Uterus (tissue), 4 donors: Measurements from ENCODE around the gene GHR. TPM values are rescaled to one million over a fixed set of nuclear protein-coding genes. Genes with fewer than 3 reads are reported as not detected.

ENCODE experiments used
- DNase-seq, 2 donors: peaks; one replicate each; pipeline ENCODE4 v3.0.0-alpha.2; 2019 to 2020
- H3K27ac ChIP-seq, 2 donors: fragments of 200-600 bp; sonication (generic); 1 replicate in 1 of 2; 2 replicates in 1 of 2; pipeline ENCODE4 v1.5.1; 2016 to 2018
- H3K27me3 ChIP-seq, 2 donors: fragments of 200-600 bp; sonication (generic); one replicate each; pipeline ENCODE4 v1.5.1; 2018 to 2019; ENCODE audit warnings: control low read depth in 1 of 2
- H3K36me3 ChIP-seq, 2 donors: fragments of 200-600 bp; sonication (generic); one replicate each; pipeline ENCODE4 v1.5.1; 2019; ENCODE audit warnings: control low read depth in 1 of 2
- H3K4me1 ChIP-seq, 2 donors: fragments of 200-600 bp; sonication (generic); one replicate each; pipeline ENCODE4 v1.5.1; 2018 to 2019; ENCODE audit warnings: control low read depth in 1 of 2
- H3K4me3 ChIP-seq, 2 donors: fragments of 200-600 bp; sonication (generic); 1 replicate in 1 of 2; 2 replicates in 1 of 2; pipeline ENCODE4 v1.5.1; 2018 to 2019; ENCODE audit warnings: mild to moderate bottlenecking in 1 of 2
- H3K9me3 ChIP-seq, 2 donors: fragments of 200-600 bp; sonication (generic); one replicate each; pipeline ENCODE4 v1.5.1; 2019; ENCODE audit warnings: control low read depth in 1 of 2
- CTCF ChIP-seq, 4 experiments: fragments of 200-600 bp in 2 of 4; fragments of 450-650 bp in 2 of 4; sonication (generic) in 2 of 4; IDR thresholded peaks; one replicate each; pipeline ENCODE4 v1.5.1; 2016 to 2019; ENCODE audit warnings: antibody characterized with exemption in 4 of 4, mild to moderate bottlenecking in 2 of 4, moderate library complexity in 1 of 4
- POLR2A ChIP-seq, 2 donors: fragments of 450-650 bp; IDR thresholded peaks; one replicate each; pipeline ENCODE4 v1.6.1; 2016; ENCODE audit warnings: antibody characterized with exemption in 2 of 2, mild to moderate bottlenecking in 1 of 2, moderate library complexity in 1 of 2
- intact Hi-C: fragments of 100-400 bp; cut with DNase I; formaldehyde crosslinking; loops from one replicate; pipeline ENCODE4 v1.15.1; 2023; ENCODE audit warnings: low total_unique reads
- total RNA-seq, 4 donors: library from RNA; depleted of rRNA in 3 of 4; stranded (reverse); fragments of >200 nt in 3 of 4; gene quantifications; one replicate each; pipeline versions ENCODE4 v1.1.0 to v1.2.4, GENCODE V29; 2014 to 2023
- donor health status: DM: yes; HTN: yes; CAD: no.

Gene GHR
- total RNA-seq, 4 donors from 2014 or later: 1.8 to 19.7 (median 5.6) TPM

- intact Hi-C loops: no loop called here
- no peak overlapping the region for H3K4me3 ChIP-seq
- no peaks in the 10 kb centered on the region for H3K36me3 ChIP-seq
- no peaks in the 10 kb centered on the region for H3K27me3 ChIP-seq
- no peak for TF ChIP-seq CTCF (IDR thresholded peaks at IDR 0.05)
- no peak for TF ChIP-seq POLR2A (IDR thresholded peaks at IDR 0.05)
- no peaks in the 10 kb centered on the region for H3K4me1 ChIP-seq
- no peak overlapping the region for H3K27ac ChIP-seq
- H3K9me3 ChIP-seq: no peaks in the 10 kb centered on the region
- DNase-seq: no peak
Measured at GRCh38 chr5:42642006-42642405, 218.8 kb downstream of the GHR start.

- H3K36me3 ChIP-seq: no peaks in the 10 kb centered on the region
- H3K27me3 ChIP-seq: no peaks in the 10 kb centered on the region
- intact Hi-C loops: no loop called here
Measured at GRCh38 chr5:42643360-42643759, 220.1 kb downstream of the GHR start.

GRCh38 chr5:42645138-42645537 is 221.9 kb downstream of the GHR start:
- DNase-seq: no peak
- no peaks in the 10 kb centered on the region for H3K4me1 ChIP-seq
- H3K27ac ChIP-seq: no peak overlapping the region
- H3K4me3 ChIP-seq: no peak overlapping the region
- intact Hi-C loops: no loop called here
- H3K27me3 ChIP-seq: no peaks in the 10 kb centered on the region
- H3K36me3 ChIP-seq: no peaks in the 10 kb centered on the region
- no peak for TF ChIP-seq CTCF (IDR thresholded peaks at IDR 0.05)
- no peak for TF ChIP-seq POLR2A (IDR thresholded peaks at IDR 0.05)
- no peaks in the 10 kb centered on the region for H3K9me3 ChIP-seq

More at GRCh38 chr5:42643360-42643759, 220.1 kb downstream of the GHR start:
- H3K27ac ChIP-seq: no peak overlapping the region
- H3K4me1 ChIP-seq: no peaks in the 10 kb centered on the region
- no peak for DNase-seq
- no peaks in the 10 kb centered on the region for H3K9me3 ChIP-seq
- H3K4me3 ChIP-seq: no peak overlapping the region
- TF ChIP-seq POLR2A (IDR thresholded peaks at IDR 0.05) (no peak), CTCF (IDR thresholded peaks at IDR 0.05) (no peak)

- no peak overlapping the region for H3K4me3 ChIP-seq
- H3K27me3 ChIP-seq: no peaks in the 10 kb centered on the region
- H3K4me1 ChIP-seq: no peaks in the 10 kb centered on the region
- H3K27ac ChIP-seq: no peak overlapping the region
- intact Hi-C loops: no loop called here
- H3K36me3 ChIP-seq: no peaks in the 10 kb centered on the region
- DNase-seq: no peak
- TF ChIP-seq CTCF (IDR thresholded peaks at IDR 0.05) (no peak), POLR2A (IDR thresholded peaks at IDR 0.05) (no peak)
- no peaks in the 10 kb centered on the region for H3K9me3 ChIP-seq
Measured at GRCh38 chr5:42648036-42648435, 224.8 kb downstream of the GHR start.

- TF ChIP-seq POLR2A (IDR thresholded peaks at IDR 0.05) (no peak), CTCF (IDR thresholded peaks at IDR 0.05) (no peak)
- H3K4me1 ChIP-seq: no peaks in the 10 kb centered on the region
- H3K27ac ChIP-seq: no peak overlapping the region
- no peaks in the 10 kb centered on the region for H3K36me3 ChIP-seq
- no peaks in the 10 kb centered on the region for H3K27me3 ChIP-seq
- H3K9me3 ChIP-seq: no peaks in the 10 kb centered on the region
- intact Hi-C loops: no loop called here
- H3K4me3 ChIP-seq: no peak overlapping the region
- DNase-seq: no peak
Measured at GRCh38 chr5:42648915-42649314, 225.7 kb downstream of the GHR start.
